GM19043 (cell line): ENCODE results near the gene SLC25A18.
"Not testable (repeated sequence)": the region's sequence is repeated elsewhere in the genome, so short reads cannot be mapped to it uniquely, and the experiment has no call there.

Source experiments
- ATAC-seq: cut with Tn5 transposase; IDR thresholded peaks from one replicate; pipeline ENCODE4 v1.9.1; 2021; ENCODE audit warnings: low read depth; ENCODE audit not compliant: unreplicated experiment

Gene SLC25A18

DNA sequence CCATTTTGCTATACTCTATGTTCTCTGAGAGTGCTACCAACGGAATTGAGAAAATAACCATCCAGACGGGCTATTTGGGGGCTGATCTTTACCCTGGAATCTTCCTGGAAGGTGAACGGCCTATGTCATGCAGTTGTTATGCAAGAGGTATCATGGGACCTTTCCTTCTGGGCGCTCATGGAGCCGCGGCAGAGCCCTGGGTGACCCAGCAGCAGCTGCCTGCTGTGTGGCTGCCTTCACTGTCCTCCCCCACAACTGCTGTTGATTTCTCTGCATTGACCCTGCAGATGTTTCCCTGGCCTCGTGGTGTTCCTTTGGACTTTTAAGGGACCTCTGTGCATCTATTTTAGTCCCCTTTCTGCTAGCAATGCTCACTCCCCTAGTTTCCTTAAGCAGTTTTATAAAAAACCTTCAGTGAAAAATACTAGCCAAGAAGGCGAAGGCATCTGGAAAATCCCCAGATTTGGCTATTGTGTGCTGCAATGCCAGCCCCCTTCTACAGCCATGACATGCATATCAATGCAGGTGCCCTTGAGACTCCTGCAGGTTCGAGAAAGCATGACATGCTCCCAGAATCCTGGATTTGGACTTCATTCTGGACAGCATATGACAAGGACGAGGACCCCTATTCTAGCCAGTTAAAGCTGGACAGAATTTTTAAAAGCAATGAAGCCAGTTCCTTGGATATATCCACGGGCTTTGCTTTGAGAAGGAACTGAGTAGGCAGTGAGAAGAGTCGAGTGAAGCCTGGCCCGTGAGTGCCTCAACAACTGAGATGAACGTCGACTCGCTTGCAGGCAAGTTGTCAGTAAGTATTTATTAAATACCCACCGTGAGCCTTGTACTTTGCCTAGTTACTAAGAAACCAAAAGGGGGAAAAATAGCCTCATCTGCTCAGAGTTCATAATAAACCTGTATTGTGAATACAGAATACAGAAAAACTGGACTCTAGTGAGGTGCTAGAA, at the start of gene SLC25A18:
TSS of gene SLC25A18 (plus strand) at position 593 of the 965 bp plus-strand sequence. CDS start 16,447 bp downstream, outside the sequence.
- no peak for ATAC-seq

DNA sequence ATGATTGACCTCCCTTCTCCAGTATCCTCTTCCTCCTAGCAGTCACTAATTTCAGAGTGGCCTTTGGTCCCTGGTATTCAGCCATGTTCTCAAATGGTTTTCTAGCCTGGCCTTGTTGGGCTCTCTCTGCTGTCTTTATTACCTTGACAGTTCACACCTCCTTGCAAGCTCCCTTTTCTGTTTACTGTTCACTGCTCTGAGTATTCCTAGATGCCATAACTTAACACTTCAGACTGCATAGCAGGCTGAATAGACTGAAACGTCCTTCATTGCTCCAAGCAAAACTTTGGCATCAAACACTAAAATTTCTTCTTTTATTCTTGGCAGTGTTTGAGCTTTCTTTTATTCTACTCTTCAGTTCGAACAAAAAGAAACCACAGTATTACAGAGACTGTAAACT, 49.7 kb upstream of the SLC25A18 start:
- ATAC-seq = no peak

- no peak for ATAC-seq
These were observed 49.2 kb upstream of the SLC25A18 start for GRCh38 chr22:17514084-17514483.

DNA sequence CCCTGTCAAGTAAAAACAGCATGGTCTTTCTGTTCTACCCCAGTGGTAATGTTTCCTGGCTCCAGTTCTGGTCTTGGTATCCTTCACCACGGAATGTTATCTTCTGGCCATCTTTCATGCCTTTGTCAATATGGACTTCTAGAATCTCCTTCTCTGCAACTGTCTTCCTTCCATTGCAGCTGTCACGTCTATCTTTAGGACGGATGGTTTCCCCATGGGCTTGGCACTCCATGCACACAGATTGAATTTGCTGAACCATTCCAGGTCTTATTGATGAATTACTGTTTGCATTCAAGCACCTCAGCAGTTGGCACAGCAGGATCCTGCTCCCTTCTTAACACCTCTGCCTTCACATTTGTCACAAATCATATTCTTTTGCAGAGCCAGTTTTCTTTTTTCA, 44.9 kb upstream of the SLC25A18 start:
- no peak for ATAC-seq

GRCh38 chr22:17521971-17522370, 41.3 kb upstream of the SLC25A18 start:
- ATAC-seq = not testable (repeated sequence)

DNA sequence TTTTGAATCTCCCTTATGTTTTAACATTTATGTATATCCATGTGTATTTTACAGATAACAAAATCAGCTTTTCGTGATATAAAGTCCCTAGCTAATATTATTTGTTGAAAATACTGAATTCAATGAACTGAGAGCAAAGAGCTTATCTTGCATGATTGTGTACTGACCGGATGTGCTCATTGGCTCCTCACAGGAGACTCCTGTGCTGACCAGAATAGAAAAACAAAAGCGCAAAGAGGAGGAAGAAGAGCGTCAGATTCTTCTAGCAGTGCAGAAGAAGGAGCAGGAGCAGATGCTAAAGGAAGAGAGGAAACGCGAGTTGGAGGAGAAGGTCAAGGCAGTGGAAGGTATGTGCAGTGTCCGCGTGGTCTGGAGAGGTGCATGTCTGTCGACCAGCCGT, 39.4 kb upstream of the SLC25A18 start:
- ATAC-seq = no peak

- no peak for ATAC-seq
These were observed 27.0 kb upstream of the SLC25A18 start for GRCh38 chr22:17536269-17536668.

DNA sequence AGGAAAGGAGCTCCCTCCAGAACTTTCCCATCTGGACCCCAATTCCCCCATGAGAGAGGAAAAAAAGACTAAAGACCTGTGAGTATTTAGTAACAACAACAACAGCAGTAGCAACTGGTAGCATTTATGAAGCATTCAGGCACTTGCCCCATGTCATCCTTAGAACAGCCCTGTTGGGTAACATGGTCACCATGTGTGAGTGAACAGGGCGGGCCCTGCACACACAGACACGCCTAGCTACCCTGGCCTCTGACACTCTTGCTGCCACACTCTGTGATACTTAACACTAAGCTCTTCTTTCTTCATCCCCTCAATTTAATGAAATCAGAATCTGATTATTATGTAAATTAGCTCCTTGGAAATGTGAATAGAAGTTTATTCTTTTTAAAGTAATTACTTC, 26.1 kb upstream of the SLC25A18 start:
- ATAC-seq = no peak

- no peak for ATAC-seq
These were observed 22.8 kb upstream of the SLC25A18 start for GRCh38 chr22:17540481-17540880.

DNA sequence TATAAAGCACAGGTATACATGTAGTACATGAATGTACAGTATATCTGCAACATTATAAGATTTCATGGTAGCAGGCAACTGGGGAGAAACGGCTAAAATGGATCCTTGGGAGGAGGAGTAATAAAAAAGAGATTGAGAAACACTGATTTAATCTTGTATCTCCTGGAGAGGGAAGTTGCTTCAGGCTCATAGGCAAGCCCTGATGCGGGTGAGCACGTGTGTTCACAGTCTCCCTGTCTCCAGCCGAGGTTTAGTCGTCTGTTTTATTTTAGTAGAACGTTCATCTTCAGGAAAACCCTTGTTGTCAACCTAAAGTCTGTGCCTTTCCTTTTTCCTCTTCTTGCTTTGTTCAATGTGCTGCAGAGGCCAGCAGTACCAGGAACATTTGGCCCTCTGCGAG, 21.8 kb upstream of the SLC25A18 start:
- no peak for ATAC-seq

DNA sequence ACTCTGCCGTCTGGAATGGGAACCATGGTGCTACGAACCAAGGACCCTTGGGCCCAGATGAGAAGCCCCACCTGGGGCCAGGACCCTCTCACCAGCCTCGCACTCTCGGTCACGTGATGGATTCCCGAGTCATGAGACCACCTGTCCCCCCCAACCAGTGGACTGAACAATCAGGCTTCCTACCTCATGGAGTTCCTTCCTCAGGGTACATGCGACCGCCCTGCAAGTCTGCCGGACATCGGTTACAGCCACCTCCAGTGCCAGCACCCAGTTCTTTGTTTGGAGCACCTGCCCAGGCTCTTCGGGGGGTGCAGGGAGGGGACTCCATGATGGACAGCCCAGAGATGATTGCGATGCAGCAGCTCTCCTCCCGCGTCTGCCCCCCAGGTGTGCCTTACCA, 20.8 kb upstream of the SLC25A18 start:
- no peak for ATAC-seq

DNA sequence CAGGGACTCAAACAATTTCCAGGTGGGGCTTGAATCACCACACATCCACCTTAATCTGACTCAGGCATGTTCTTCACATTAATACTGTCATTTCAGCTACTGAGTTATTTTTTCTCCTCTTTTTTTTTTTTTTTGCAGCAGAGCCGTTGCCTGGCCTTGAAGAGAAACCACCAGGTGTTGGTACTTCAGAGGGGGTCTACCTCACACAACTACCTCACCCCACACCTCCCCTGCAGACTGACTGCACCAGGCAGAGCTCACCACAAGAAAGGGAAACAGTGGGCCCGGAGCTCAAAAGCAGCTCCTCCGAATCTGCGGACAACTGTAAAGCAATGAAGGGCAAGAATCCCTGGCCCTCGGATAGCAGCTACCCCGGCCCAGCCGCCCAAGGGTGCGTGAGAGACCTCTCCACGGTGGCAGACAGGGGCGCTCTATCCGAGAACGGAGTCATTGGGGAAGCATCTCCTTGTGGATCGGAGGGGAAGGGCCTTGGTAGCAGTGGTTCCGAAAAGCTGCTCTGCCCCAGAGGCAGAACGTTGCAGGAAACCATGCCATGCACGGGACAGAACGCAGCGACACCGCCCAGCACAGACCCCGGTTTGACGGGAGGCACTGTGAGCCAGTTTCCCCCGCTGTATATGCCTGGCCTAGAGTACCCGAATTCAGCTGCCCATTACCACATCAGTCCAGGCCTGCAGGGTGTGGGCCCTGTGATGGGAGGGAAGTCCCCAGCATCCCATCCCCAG, 15.1 kb upstream of the SLC25A18 start:
- ATAC-seq = no peak

DNA sequence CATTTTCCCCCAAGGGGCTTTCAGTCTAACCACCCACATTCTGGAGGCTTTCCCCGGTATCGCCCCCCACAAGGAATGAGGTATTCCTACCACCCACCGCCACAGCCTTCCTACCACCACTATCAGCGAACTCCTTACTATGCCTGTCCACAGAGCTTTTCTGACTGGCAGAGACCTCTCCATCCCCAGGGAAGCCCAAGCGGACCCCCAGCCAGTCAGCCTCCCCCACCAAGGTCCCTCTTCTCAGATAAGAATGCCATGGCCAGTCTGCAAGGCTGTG, 14.6 kb upstream of the SLC25A18 start:
- ATAC-seq = no peak

DNA sequence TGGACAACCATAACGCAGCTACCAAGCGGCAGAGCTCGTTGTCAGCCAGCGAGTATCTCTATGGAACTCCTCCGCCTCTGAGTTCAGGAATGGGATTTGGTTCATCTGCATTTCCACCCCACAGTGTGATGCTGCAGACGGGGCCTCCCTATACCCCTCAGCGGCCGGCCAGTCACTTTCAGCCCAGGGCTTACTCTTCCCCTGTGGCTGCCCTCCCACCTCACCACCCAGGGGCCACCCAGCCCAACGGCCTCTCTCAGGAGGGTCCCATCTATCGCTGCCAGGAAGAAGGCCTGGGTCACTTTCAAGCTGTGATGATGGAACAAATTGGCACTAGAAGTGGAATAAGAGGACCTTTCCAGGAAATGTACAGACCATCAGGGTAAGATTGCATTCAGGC, 14.1 kb upstream of the SLC25A18 start:
- ATAC-seq = no peak

GRCh38 chr22:17549655-17550054, 13.6 kb upstream of the SLC25A18 start:
- no peak for ATAC-seq

DNA sequence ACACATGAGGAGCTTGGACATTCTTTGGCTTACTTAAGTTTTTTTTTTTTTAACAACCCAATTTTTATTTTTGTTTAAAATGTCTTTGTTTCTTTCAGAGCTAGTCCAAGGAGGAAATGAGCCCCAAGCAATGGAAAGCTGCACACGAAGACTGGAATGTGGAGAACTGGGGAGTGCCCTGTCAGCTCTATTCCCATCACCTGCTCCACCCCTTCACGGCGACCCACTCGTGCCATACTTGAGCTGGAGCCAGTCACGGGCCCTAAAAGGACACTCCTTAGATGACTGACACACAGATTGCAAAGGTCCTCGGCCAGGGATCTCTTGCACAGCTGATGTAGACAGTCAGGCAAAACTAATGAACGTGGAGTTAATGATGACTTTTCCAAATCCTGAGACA, 10.6 kb upstream of the SLC25A18 start:
- no peak for ATAC-seq

- ATAC-seq = no peak
These were observed 8.5 kb upstream of the SLC25A18 start for GRCh38 chr22:17554814-17555213.

- no peak for ATAC-seq
These were observed 4.1 kb upstream of the SLC25A18 start for GRCh38 chr22:17559188-17559587.

GRCh38 chr22:17563936-17564391, 666 bp downstream of the SLC25A18 start:
- no peak for ATAC-seq

DNA sequence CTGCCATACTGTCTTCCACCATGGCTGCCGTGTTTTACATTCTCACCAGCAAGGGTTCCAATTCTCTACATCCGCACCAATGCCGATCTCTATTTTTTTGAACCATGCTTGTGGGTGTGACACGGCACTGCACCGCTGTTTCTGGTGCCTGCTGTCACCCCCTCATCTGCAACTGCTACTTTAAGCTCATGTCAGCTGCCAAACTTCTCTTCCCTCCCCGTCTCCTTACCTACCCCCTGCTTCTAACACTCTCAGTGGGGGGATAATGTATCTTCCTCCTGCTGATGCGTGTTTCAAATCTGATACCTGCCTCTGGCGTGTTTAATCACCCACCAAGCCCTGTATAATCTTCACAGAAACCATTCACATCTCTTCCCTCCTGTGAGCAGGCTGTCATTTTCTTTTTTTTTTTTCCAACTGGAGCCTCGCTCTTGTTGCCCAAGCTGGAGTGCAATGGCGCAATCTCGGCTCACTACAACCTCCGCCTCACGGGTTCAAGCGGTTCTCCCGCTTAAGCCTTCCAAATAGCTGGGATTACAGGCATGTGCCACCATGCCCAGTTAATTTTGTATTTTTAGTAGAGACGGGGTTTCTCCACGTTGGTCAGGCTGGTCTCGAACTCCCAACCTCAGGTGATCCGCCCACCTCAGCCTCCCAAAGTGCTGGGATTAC, 2.9 kb downstream of the SLC25A18 start:
- ATAC-seq = not testable (repeated sequence)

GRCh38 chr22:17566776-17567175, 3.5 kb downstream of the SLC25A18 start:
- no peak for ATAC-seq
